Suppressor macrophage treated with lipopolysaccharide for 1 hour (primary cell): ENCODE data around the gene CFAP68.

Experiments
- DNase-seq, 3 donors: peaks; one replicate each; pipeline ENCODE4 v3.0.0-alpha.2; 2020 to 2022

The CFAP68 gene, protein sequence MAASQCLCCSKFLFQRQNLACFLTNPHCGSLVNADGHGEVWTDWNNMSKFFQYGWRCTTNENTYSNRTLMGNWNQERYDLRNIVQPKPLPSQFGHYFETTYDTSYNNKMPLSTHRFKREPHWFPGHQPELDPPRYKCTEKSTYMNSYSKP

GRCh38 chr11:111878849-111879636 is at the start of gene CFAP68, which contains the start of gene FDXACB1:
TSS of gene CFAP68 (plus strand) at chr11:111879541. CDS start at chr11:111879561, 20 bp downstream.
TSS of gene FDXACB1 (minus strand) at chr11:111879165. CDS start at chr11:111879132, 33 bp downstream.
- DNase-seq = peak; percentile 97 to 98 (median 98)

- DNase-seq = no peak
These were observed 45.8 kb upstream of the CFAP68 start for GRCh38 chr11:111833524-111833923.

GRCh38 chr11:111834432-111835163 is 44.7 kb upstream of the CFAP68 start:
- no peak for DNase-seq

GRCh38 chr11:111835665-111836064 is 43.7 kb upstream of the CFAP68 start:
- no peak for DNase-seq

GRCh38 chr11:111836162-111836561 is 43.2 kb upstream of the CFAP68 start:
- no peak for DNase-seq

DNA sequence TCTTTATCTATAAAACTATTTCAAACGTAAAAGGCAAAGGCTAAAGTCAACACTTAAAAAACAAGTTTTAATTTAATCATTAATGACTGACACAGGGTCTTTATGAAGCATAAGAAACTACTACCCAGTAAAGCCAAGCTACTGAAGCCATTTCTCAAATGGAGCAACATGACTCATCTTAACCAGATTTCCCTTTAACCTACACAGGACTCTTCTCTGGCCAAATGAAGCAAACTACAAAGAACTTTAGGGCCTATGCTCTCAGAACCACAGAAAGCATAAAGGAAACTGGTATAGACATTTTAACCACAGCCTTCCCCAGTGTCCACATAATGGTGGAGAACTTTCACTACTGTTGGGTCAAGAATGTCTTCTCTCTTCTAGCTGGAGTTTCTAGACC is 42.6 kb upstream of the CFAP68 start:
- DNase-seq = peak; percentile 5 to 34 (median 23)

DNA sequence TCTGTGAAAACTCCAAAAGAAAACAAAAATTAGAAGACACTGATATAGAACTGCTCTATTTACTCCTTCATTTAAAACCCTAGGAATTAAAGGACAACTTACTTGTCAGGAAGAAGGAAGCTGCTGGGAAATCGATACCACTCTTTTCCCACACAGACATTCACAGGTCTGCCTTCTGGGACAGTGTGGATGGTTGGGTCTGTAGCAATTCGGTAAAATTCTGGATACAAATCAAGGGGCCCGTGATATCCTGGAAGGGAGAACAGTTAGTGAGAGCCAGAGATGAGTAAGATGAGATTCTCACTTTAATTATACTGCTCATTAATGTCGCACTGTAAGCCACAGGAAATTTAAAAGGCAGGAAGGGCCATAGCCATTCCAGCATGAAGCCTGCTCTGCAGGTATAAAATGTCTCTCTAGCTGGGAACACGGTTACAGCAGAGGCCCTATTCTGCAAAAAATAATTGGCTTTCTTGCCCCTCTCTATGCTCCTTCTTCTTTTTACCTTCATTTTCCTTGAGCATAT is 41.9 kb upstream of the CFAP68 start:
- DNase-seq = no peak

GRCh38 chr11:111838054-111838453 is 41.3 kb upstream of the CFAP68 start:
- DNase-seq = no peak

- no peak for DNase-seq
These were observed 39.2 kb upstream of the CFAP68 start for GRCh38 chr11:111840143-111840542.

DNA sequence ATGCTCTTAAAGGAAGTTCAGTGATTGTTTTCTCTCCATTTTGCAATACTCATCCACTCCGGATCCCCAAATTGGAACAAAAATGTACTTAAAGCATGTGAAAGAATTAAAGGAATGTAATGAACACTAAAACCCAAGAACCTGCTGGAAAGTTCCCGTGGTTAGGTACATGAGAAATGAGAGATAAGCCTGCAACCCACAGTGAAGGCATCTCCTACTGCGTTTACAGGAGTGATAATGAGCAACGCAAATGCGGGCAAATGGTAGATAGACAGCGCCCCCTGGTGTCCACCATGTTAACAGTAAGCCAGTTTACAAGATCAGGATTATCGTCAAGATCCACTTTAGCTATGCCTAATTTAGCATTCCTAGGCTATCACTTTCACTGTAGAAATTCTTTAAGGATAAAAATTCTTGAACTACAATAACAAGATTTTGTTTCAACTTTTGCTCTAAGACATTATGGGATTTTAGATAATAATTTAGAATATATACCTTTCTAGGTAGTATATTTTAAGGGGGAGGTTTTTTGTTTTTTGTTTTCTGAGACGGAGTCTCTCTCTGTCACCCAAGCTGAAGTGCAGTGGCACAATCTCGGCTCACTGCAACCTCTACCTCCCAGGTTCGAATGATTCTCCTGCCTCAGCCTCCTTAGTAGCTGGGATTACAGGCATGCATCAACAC is 37.8 kb upstream of the CFAP68 start:
- DNase-seq = peak; percentile 87 to 93 (median 92)

DNA sequence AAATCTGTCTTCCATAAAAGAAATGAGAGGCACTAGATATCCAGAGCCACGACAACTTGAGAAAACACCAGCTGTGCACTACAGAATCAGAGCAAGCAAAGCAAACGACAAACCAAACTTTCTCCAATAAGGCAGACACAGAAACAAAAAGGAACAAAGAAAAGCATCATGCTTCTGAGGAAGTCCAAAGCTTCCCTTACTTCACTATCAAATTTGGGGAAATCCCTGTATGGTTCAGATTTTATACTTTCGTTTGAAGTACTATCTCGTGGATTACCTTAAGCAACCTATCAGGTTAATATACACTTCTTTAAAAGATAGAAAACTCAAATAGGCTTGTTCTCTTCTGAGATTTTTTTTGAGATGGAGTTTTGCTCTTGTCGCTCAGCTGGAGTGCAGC is 35.7 kb upstream of the CFAP68 start:
- peak; percentile 55 to 80 (median 70) for DNase-seq

- peak; percentile 64 to 85 (median 80) for DNase-seq
These were observed 33.9 kb upstream of the CFAP68 start for GRCh38 chr11:111845276-111846028.

DNA sequence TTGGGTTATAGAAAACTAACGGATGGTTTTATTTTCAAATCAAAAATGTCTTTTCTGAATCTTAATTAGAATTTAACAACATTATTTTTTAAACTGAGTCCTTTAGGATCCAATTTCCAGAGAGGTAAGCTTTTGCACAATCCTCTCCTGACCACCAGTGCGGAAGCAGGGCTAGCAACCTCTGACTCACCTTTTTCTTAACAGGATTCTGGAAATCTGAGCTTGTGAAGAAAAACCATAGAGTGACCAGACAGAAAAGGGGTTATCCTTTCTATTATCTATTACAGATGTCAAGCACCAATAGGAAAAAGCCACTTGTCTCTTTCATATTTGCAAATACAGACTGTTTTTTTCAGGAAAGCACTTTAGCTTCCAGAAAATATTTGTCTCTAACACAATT is 33.3 kb upstream of the CFAP68 start:
- peak; percentile 9 to 46 (median 41) for DNase-seq

DNA sequence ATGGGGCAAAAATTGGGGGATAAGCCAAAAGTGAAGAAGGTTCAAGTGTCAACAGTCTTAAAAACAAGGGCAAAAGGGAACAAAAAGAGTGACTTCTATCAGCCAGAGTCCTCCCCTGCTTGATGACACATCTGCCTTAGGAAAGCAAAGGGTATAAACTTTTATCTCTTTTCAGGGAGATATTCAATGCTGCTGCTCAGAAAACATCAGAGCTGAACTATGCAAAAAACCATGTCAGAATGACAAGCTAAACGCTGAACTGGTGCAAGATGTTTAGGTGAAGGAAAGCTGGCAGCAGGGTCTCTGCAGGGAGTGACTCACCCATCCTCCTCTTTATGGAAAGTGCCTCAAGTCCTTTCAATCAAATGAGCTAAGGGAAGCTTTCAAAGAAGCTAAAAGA is 32.7 kb upstream of the CFAP68 start:
- peak; percentile 22 to 48 (median 46) for DNase-seq

- no peak for DNase-seq
These were observed 29.7 kb upstream of the CFAP68 start for GRCh38 chr11:111849631-111850030.

DNA sequence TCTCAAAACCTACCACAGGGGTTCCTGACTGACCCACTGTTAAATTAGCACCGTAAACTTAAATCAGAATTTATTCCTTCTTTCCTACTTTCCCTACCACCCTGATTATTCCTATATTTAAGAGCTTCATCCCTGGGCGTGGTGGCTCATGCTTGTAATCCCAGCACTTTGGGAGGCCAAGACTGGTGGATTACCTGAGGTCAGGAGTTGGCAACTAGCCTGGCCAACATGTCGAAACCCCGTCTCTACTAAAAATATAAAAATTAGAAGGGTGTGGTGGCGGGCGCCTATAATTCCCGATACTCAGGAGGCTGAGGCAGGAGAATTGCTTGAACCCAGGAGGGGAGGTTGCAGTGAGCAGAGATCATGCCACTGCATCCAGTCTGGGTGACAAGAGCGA is 28.3 kb upstream of the CFAP68 start:
- no peak for DNase-seq

DNA sequence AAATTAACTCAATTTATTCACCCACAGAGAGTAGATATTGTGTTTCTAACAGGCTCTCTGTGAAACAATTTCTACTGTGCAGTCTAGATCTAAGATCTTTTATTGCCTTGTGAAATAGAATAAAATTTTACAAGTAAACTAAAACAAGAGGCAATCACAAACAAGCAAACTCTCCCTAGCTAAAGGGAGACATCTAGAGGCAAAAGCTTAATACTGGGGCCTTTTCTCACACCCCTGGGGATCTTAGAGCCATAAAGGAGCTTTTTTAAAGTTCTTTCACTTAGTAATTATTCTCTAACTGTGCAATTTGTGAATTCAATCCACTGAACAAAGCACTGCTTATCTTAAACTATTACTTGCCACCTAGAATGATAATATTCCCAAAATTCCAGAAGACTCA is 27.7 kb upstream of the CFAP68 start:
- DNase-seq = peak; percentile 22 to 37 (median 23)

DNA sequence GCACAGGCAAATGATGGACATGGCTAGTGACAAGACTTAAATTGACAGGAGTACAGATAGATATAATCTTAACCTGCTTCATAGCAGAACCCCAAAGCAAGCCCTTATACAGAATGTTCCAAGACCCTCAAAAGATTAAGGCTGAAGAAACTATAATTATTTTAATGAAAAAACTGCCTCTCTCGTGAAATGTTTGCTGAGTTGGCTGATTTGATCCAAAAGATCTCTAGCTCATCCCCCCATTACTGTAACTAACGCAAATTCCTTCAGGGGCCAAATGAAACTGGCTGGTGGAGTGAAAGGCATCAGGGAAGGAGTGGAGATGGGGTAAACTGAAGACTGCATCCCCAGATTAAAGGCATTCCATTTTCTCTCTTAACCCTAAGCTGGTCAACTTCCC is 27.2 kb upstream of the CFAP68 start:
- no peak for DNase-seq

GRCh38 chr11:111855506-111855905 is 23.8 kb upstream of the CFAP68 start:
- no peak for DNase-seq

- no peak for DNase-seq
These were observed 19.1 kb upstream of the CFAP68 start for GRCh38 chr11:111860257-111860656.

- no peak for DNase-seq
These were observed 9.2 kb upstream of the CFAP68 start for GRCh38 chr11:111870113-111870512.

DNA sequence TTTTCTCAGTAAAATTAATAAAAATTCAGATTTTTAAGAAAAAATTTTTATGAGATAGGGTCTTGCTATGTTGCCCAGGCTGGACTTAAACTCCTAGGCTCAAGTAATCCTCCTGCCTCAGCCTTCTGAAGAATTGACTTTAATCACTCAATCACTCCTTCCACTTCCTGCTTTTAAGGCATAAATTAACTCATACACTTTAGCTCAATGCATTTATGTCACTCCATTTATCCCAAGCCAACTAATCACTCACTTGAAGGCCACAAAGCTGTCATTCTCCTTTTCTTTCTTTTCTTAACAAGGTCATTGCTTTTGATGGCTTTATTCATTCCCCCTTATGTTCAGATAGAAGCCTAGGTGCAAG is 8.8 kb upstream of the CFAP68 start:
- peak in 1 of 3 donors; percentile 24 for DNase-seq
